BLaER1 treated with 17β-estradiol and CSF1 and Interleukin-3, amounts not matched to agents 10 nM and 100 nM (cell line): ENCODE measurements around the gene NXN.

Experiments used
- H3K27ac ChIP-seq, 11 experiments: shearing (Covaris generic); formaldehyde crosslinking; 2 replicates each; pipeline ENCODE4 v1.8.1; 2022
- H3K27me3 ChIP-seq, 11 experiments: shearing (Covaris generic); formaldehyde crosslinking; 2 replicates each; pipeline ENCODE4 v1.8.1; 2022
- H3K36me3 ChIP-seq, 11 experiments: shearing (Covaris generic); formaldehyde crosslinking; 2 replicates each; pipeline ENCODE4 v1.8.1; 2022
- H3K4me1 ChIP-seq, 10 experiments: shearing (Covaris generic); formaldehyde crosslinking; 2 replicates each; pipeline ENCODE4 v1.8.1; 2022
- H3K4me2 ChIP-seq, 11 experiments: shearing (Covaris generic); formaldehyde crosslinking; 2 replicates each; pipeline ENCODE4 v1.8.1; 2022
- H3K4me3 ChIP-seq, 10 experiments: shearing (Covaris generic); formaldehyde crosslinking; 2 replicates each; pipeline ENCODE4 v1.8.1; 2022
- H3K9ac ChIP-seq, 11 experiments: shearing (Covaris generic); formaldehyde crosslinking; 2 replicates each; pipeline ENCODE4 v1.8.1; 2022
- H3K9me3 ChIP-seq, 11 experiments: shearing (Covaris generic); formaldehyde crosslinking; replicated peaks in 1 of 11; 2 replicates each; pipeline ENCODE4 v1.8.1; 2022
- H4K20me1 ChIP-seq, 11 experiments: shearing (Covaris generic); formaldehyde crosslinking; 2 replicates each; pipeline ENCODE4 v1.8.1; 2022
- Cebpa-rat ChIP-seq, 11 experiments: shearing (Covaris generic); IDR thresholded peaks; 2 replicates each; pipeline ENCODE4 v1.8.1; 2022

NXN gene

GRCh38 chr17:900336-900934 is 79.1 kb downstream of the NXN start:
- Histone ChIP-seq H3K4me2 (peak overlapping the region in 5 of 11 experiments; percentile 4 to 26 (median 19); a peak in 4 of 22 replicates), H3K4me1 (peaks cover 0 to 42% (median 17%) of the 10 kb centered on the region in 10 experiments; a peak in 12 of 20 replicates), H4K20me1 (peaks cover 0 to 86% (median 27%) of the 10 kb centered on the region in 11 experiments; a peak in 18 of 22 replicates), H3K36me3 (peaks cover 0 to 73% (median 13%) of the 10 kb centered on the region in 11 experiments; a peak in 13 of 22 replicates), H3K9me3 (no peaks in the 10 kb centered on the region), H3K27me3 (peaks cover 0 to 16% (median 0%) of the 10 kb centered on the region in 11 experiments; a peak in 3 of 22 replicates), H3K4me3 (no peak overlapping the region), H3K9ac (no peak overlapping the region), H3K27ac (no peak overlapping the region)
- TF ChIP-seq Cebpa-rat (IDR thresholded peaks at IDR 0.05) = no peak

- H3K27me3 ChIP-seq = no peaks in the 10 kb centered on the region
- H3K9ac ChIP-seq = no peak overlapping the region
- H3K4me2 ChIP-seq = peak overlapping the region in 1 of 11 experiments; percentile 35; a peak in 3 of 22 replicates
- peaks cover 0 to 71% (median 7%) of the 10 kb centered on the region in 11 experiments; a peak in 14 of 22 replicates for H4K20me1 ChIP-seq
- TF ChIP-seq Cebpa-rat (IDR thresholded peaks at IDR 0.05) = no peak
- H3K4me3 ChIP-seq = no peak overlapping the region
- H3K36me3 ChIP-seq = peaks cover 0 to 57% (median 14%) of the 10 kb centered on the region in 11 experiments; a peak in 13 of 22 replicates
- no peaks in the 10 kb centered on the region for H3K9me3 ChIP-seq
- no peak overlapping the region for H3K27ac ChIP-seq
- H3K4me1 ChIP-seq = peaks cover 0 to 42% (median 19%) of the 10 kb centered on the region in 10 experiments; a peak in 13 of 20 replicates
Observed at GRCh38 chr17:897970-898619, 81.5 kb downstream of the NXN start.

GRCh38 chr17:896953-897661 is 82.5 kb downstream of the NXN start:
- no peak for TF ChIP-seq Cebpa-rat (IDR thresholded peaks at IDR 0.05)
- H3K4me1 ChIP-seq = peaks cover 0 to 48% (median 23%) of the 10 kb centered on the region in 10 experiments; a peak in 15 of 20 replicates
- H3K4me2 ChIP-seq = peak overlapping the region in 4 of 11 experiments; percentile 5 to 35 (median 14); a peak in 4 of 22 replicates
- H3K9me3 ChIP-seq = no peaks in the 10 kb centered on the region
- H3K36me3 ChIP-seq = peaks cover 0 to 54% (median 15%) of the 10 kb centered on the region in 11 experiments; a peak in 13 of 22 replicates
- peaks cover 0 to 70% (median 9%) of the 10 kb centered on the region in 11 experiments; a peak in 14 of 22 replicates for H4K20me1 ChIP-seq
- no peak overlapping the region for H3K4me3 ChIP-seq
- 0 out of 22 replicates have a peak overlapping the region, but pooled peaks of 2 of the 11 experiments have one; percentile 6 to 7 for H3K27ac ChIP-seq
- H3K27me3 ChIP-seq = no peaks in the 10 kb centered on the region
- H3K9ac ChIP-seq = no peak overlapping the region

- no peak for TF ChIP-seq Cebpa-rat (IDR thresholded peaks at IDR 0.05)
Observed at GRCh38 chr17:896454-896853, 83.1 kb downstream of the NXN start.

GRCh38 chr17:892958-893357 is 86.6 kb downstream of the NXN start:
- TF ChIP-seq Cebpa-rat (IDR thresholded peaks at IDR 0.05) = no peak
- no peak overlapping the region for H3K9ac ChIP-seq
- peaks cover 0 to 33% (median 8%) of the 10 kb centered on the region in 11 experiments; a peak in 12 of 22 replicates for H3K36me3 ChIP-seq
- peak overlapping the region in 1 of 11 experiments; percentile 4; a peak in 4 of 22 replicates for H3K4me2 ChIP-seq
- no peak overlapping the region for H3K4me3 ChIP-seq
- no peaks in the 10 kb centered on the region for H3K9me3 ChIP-seq
- peaks cover 11 to 67% (median 47%) of the 10 kb centered on the region in 10 experiments; a peak in 19 of 20 replicates for H3K4me1 ChIP-seq
- H3K27ac ChIP-seq = no peak overlapping the region
- peaks cover 0 to 18% (median 0%) of the 10 kb centered on the region in 11 experiments; a peak in 4 of 22 replicates for H3K27me3 ChIP-seq
- H4K20me1 ChIP-seq = peaks cover 0 to 75% (median 43%) of the 10 kb centered on the region in 11 experiments; a peak in 19 of 22 replicates

More at GRCh38 chr17:896454-896853, 83.1 kb downstream of the NXN start:
- no peaks in the 10 kb centered on the region for H3K9me3 ChIP-seq
- H3K9ac ChIP-seq = no peak overlapping the region
- peak overlapping the region in 1 of 11 experiments; percentile 35; a peak in 2 of 22 replicates for H3K4me2 ChIP-seq
- H3K27ac ChIP-seq = 0 out of 22 replicates have a peak overlapping the region, but pooled peaks of 1 of the 11 experiments have one; percentile 7
- H3K36me3 ChIP-seq = peaks cover 0 to 48% (median 8%) of the 10 kb centered on the region in 11 experiments; a peak in 13 of 22 replicates
- no peak overlapping the region for H3K4me3 ChIP-seq
- peaks cover 0 to 49% (median 23%) of the 10 kb centered on the region in 10 experiments; a peak in 15 of 20 replicates for H3K4me1 ChIP-seq
- no peaks in the 10 kb centered on the region for H3K27me3 ChIP-seq
- H4K20me1 ChIP-seq = peaks cover 0 to 70% (median 15%) of the 10 kb centered on the region in 11 experiments; a peak in 16 of 22 replicates

- H3K27me3 ChIP-seq = peaks cover 0 to 23% (median 0%) of the 10 kb centered on the region in 11 experiments; a peak in 4 of 22 replicates
- peak overlapping the region in 3 of 11 experiments; percentile 9 to 26 (median 22); a peak in 3 of 22 replicates for H3K9ac ChIP-seq
- H3K4me3 ChIP-seq = no peak overlapping the region
- peak overlapping the region; percentile 50 to 76 (median 68) for H3K4me2 ChIP-seq
- H4K20me1 ChIP-seq = peaks cover 0 to 85% (median 47%) of the 10 kb centered on the region in 11 experiments; a peak in 19 of 22 replicates
- H3K36me3 ChIP-seq = peaks cover 0 to 20% (median 3%) of the 10 kb centered on the region in 11 experiments; a peak in 7 of 22 replicates
- no peaks in the 10 kb centered on the region for H3K9me3 ChIP-seq
- peak overlapping the region in 2 of 11 experiments; percentile 48 to 49; a peak in 5 of 22 replicates for H3K27ac ChIP-seq
- peaks cover 11 to 80% (median 62%) of the 10 kb centered on the region in 10 experiments; a peak in 19 of 20 replicates for H3K4me1 ChIP-seq
- TF ChIP-seq Cebpa-rat (IDR thresholded peaks at IDR 0.05) = no peak
Observed at GRCh38 chr17:888998-889441, 90.6 kb downstream of the NXN start.

- peak overlapping the region in 7 of 11 experiments; percentile 5 to 75 (median 68); a peak in 13 of 22 replicates for H3K4me2 ChIP-seq
- peak overlapping the region in 1 of 11 experiments; percentile 2; a peak in 1 of 22 replicates for H3K9ac ChIP-seq
- peaks cover 21 to 86% (median 75%) of the 10 kb centered on the region in 10 experiments for H3K4me1 ChIP-seq
- H3K27ac ChIP-seq = peak overlapping the region in 2 of 11 experiments; percentile 7 to 14; a peak in 2 of 22 replicates
- H3K4me3 ChIP-seq = no peak overlapping the region
- peaks cover 0 to 14% (median 0%) of the 10 kb centered on the region in 11 experiments; a peak in 7 of 22 replicates for H3K36me3 ChIP-seq
- H4K20me1 ChIP-seq = peaks cover 0 to 82% (median 41%) of the 10 kb centered on the region in 11 experiments; a peak in 19 of 22 replicates
- H3K9me3 ChIP-seq = no peaks in the 10 kb centered on the region
- H3K27me3 ChIP-seq = peaks cover 0 to 23% (median 0%) of the 10 kb centered on the region in 11 experiments; a peak in 4 of 22 replicates
- no peak for TF ChIP-seq Cebpa-rat (IDR thresholded peaks at IDR 0.05)
Observed at GRCh38 chr17:887551-888209, 91.9 kb downstream of the NXN start.
